Muscle of arm (tissue), 12 donors: ENCODE results near the gene TSEN34. TPM values are rescaled to one million over a fixed set of nuclear protein-coding genes. Genes with fewer than 3 reads are reported as not detected.
A peak's percentile ranks its signal among the peaks of the same experiment; 100 is the strongest.
"Not testable (repeated sequence)": the region's sequence is repeated elsewhere in the genome, so short reads cannot be mapped to it uniquely, and the experiment has no call there.

Experiments used
- DNase-seq: peaks from one replicate; pipeline ENCODE4 v3.0.0-alpha.2; 2013
- polyA plus RNA-seq, 12 donors: library from polyadenylated mRNA; unstranded; fragments of 120-200 nt; gene quantifications; one replicate each; pipeline ENCODE4 v1.2.1, GENCODE V29; 2013; ENCODE audit not compliant: insufficient read length in 12 of 12

The TSEN34 gene
- polyA plus RNA-seq, 12 donors = 21.8 to 51.7 (median 29.9) TPM; not detected in 1

GRCh38 chr19:54180691-54181091, 10.4 kb upstream of the TSEN34 start:
- DNase-seq = no peak

GRCh38 chr19:54181894-54182293, 9.2 kb upstream of the TSEN34 start:
- DNase-seq = not testable (repeated sequence)

GRCh38 chr19:54183431-54183830, 7.7 kb upstream of the TSEN34 start:
- no peak for DNase-seq

GRCh38 chr19:54186351-54186750, 4.8 kb upstream of the TSEN34 start:
- DNase-seq = no peak

- DNase-seq = no peak
Measured at GRCh38 chr19:54186934-54187381, 4.2 kb upstream of the TSEN34 start.

GRCh38 chr19:54188215-54188871, 2.8 kb upstream of the TSEN34 start:
- DNase-seq = no peak

GRCh38 chr19:54189145-54189734, 1.9 kb upstream of the TSEN34 start, which contains the start of gene MBOAT7:
MBOAT7 (minus strand) TSS chr19:54189580; CDS start chr19:54188508, 1,072 bp downstream.
- no peak for DNase-seq

GRCh38 chr19:54189735-54190502, 1.2 kb upstream of the TSEN34 start:
- peak; percentile 100 for DNase-seq

- peak; percentile 100 for DNase-seq
Measured at GRCh38 chr19:54190503-54191010, 551 bp upstream of the TSEN34 start.

GRCh38 chr19:54191811-54192453, 824 bp downstream of the TSEN34 start:
- no peak for DNase-seq

GRCh38 chr19:54193011-54193410, 1.9 kb downstream of the TSEN34 start:
- no peak for DNase-seq

- DNase-seq = not testable (repeated sequence)
Measured at GRCh38 chr19:54194463-54194862, 3.4 kb downstream of the TSEN34 start.

GRCh38 chr19:54196536-54196935, 5.4 kb downstream of the TSEN34 start:
- no peak for DNase-seq

- DNase-seq = no peak
Measured at GRCh38 chr19:54197121-54197520, 6.0 kb downstream of the TSEN34 start.

GRCh38 chr19:54199401-54199800, 8.3 kb downstream of the TSEN34 start:
- DNase-seq = no peak

- DNase-seq = no peak
Measured at GRCh38 chr19:54201172-54201701, 10.1 kb downstream of the TSEN34 start.

- DNase-seq = no peak
Measured at GRCh38 chr19:54201980-54202379, 10.9 kb downstream of the TSEN34 start.

GRCh38 chr19:54203151-54203611, 12.1 kb downstream of the TSEN34 start:
- DNase-seq = no peak

GRCh38 chr19:54204767-54205468, 13.8 kb downstream of the TSEN34 start:
- DNase-seq = no peak

GRCh38 chr19:54206030-54206830, 15.1 kb downstream of the TSEN34 start:
- DNase-seq = no peak
